ENCODE measurements around the gene NKAIN2.

GRCh38 chr6:123804014-123804786 is 535 bp downstream of the NKAIN2 start:
- TF ChIP-seq CTCF (tag by site-specific recombination; IDR thresholded peaks at IDR 0.05): no peak
- no peak for TF ChIP-seq REST (tag by site-specific recombination; IDR thresholded peaks at IDR 0.05)
- TF ChIP-seq FEZF1 (tag by site-specific recombination; IDR thresholded peaks at IDR 0.05): peak; percentile 48; the same call in 1 of the 2 replicates
